Measurements from ENCODE around the gene POLR2J.
"Not testable (repeated sequence)": the region's sequence is repeated elsewhere in the genome, so short reads cannot be mapped to it uniquely, and the experiment has no call there.

POLR2J gene

DNA sequence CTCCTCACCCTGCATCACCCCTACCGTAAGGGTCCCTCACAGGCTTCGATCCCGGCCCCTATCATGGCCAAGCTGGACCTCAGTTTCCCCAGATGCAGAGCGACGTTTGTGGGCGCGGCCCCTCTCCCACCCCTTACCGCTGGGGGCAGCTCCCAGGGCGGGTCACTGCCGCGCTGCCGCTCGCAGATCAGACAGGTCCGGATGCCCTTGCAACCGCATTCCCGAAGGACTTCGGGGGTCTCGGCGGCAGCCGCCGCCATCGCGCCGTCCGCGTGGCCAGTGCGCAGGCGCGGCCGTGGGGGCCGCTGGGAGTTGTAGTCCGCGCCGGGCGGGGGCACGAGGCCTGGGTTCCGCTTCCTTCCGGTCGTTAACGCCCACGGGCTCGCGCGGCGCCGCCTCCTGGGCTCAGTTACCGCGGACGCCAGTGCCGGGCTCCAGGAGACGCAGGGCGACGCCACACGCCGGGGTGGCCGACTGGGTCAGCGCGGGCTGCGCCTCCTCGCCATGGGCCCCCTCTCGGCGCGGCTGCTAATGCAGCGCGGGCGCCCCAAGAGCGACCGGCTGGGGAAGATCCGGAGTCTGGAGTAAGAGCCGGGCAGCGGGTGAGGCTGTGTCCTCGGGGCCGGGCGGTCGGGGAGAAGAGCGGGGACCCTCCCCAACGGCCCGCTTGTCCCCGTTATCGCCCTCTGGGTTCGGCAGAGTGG lies 14.0 kb downstream of the POLR2J start, which contains the start of the genes ALKBH4 and LRWD1:
Gene ALKBH4, minus strand, starts transcription at position 287 of the 704 bp plus-strand sequence. Its CDS starts 27 bp downstream, at position 260.
Gene LRWD1, plus strand, starts transcription at position 408 of the 704 bp plus-strand sequence. Its CDS starts 97 bp downstream, at position 505.
- peak; percentile 93 for DNase-seq

DNA sequence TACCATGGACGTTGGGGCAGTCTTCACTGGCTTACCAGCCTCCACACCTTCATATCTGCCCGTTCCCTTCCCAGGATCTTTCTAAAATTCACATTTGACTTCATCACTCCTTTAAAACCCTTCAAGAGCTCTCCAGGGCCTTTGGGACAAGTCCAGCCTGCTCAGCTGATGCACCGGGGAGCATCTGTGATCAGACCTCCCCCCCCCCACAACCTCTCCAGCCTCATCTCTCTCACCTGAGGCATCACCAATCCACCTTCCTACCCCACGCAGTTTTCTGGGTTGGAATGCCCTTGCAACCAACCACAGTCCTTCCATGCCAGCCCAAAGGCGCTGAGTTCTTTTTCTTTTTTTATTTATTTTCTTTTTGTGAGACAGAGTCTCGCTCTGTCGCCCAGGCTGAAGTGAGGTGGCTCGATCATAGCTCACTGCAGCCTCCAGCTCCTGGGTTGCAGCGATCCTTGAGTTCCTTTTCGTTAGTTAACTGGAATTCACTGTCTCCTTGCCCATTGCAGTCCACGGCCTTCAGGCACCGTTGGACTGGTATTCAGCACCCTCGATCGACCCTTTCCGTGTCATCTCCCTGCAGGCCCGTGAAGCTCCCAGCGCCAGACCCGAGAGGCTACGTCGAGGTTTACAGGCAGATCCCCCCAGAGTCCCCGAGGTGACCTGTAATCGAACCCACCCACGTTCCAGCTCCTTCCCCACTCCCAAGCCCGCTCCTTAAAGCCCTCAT lies 14.7 kb downstream of the POLR2J start:
- no peak for DNase-seq

DNA sequence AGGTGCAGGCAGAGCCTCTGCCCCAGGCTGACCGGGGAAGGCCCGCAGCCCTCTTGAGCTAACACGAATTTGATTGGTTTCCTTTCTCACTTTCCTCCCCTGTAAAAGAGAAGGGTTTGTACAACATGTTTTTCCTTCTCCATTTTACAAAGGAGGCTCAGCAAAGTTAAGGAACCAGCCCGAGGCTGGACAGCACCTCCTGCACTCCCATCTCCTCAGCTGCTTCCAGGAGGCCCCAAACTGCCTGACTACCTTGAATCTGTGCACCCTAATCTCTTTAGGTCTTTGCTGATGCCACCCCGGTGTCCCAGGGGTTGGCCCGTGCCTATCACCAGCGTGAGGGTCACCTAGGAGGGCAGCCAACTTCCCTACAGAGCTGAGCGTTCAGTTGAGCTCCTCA lies 18.3 kb downstream of the POLR2J start:
- no peak for DNase-seq

DNA sequence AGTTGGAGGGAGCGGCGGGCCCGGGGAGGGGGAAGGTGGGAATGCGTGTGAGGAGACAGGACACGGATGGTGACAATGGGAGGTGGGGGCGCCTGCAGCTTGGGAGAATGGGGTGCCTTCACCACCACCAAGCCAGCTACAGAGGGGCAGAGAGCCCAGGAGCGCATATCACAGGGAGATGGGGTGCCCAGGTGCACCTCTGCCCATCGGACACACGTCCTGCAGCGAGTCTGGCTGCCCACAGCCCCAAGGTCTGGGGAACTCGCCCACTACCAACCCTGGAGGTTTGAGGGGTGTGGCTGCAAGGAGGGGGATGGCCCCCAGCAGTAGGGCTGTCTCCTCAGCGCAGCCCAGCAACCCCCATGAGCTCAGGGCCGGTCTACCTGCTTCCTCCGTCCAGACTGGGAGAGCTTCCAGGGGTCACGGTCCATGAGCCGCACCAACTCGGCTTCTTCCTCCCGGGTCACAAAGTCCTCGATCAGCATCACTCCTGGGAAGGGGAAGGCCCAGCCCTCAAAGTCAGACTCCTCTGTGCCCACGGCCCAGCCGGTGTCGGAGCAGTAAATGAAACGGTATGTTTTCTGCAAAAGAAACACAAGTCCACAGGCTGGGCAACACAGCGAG lies 19.4 kb downstream of the POLR2J start:
- no peak for DNase-seq

DNA sequence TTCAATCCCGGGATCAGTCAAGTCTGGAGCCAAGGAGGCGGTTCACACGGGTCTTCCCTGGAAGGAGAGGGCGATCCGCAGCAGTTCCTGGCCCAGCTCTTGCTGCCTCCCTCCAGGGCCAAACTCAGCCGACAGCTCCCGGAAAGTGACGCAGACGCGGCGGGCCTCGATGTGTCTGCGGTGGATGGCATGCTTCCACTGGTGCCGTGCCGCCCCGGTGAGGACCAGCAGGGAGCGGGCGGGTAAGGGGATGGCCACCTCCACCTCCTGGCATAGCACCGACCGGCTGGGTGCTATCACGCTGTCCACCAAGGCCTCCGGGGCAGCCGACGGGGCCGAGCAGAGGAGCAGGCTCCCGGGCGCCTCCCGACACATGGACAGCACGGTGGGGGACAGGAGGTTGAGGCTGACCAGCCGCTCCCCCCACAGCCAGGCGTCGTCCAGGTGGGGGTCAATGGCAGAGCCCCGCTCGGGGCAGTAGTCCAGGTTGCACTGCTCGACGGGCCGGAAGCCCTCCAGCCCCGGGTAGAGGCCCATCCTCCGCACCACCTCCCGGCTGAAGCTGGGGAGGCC lies 21.3 kb downstream of the POLR2J start:
- DNase-seq = no peak

DNA sequence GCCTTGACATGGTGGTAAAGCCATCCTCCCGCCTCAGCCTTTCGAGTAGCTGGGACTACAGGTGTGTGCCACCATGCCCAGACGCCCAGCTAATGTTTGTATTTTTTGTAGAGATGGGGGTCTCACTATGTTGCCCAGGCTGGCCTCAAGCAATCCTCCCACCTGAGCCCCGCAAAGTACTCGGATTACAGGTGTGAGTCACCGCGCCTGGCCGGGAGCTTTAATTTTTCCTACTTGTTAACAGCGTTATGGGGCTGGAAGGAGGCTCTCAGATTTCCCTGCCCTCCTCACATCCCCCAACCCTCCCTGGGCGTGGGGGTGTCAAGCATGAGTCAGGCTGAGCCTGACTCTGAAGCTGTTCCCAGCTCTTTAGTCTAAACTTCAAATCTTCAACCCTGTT lies 22.4 kb downstream of the POLR2J start:
- no peak for DNase-seq

DNA sequence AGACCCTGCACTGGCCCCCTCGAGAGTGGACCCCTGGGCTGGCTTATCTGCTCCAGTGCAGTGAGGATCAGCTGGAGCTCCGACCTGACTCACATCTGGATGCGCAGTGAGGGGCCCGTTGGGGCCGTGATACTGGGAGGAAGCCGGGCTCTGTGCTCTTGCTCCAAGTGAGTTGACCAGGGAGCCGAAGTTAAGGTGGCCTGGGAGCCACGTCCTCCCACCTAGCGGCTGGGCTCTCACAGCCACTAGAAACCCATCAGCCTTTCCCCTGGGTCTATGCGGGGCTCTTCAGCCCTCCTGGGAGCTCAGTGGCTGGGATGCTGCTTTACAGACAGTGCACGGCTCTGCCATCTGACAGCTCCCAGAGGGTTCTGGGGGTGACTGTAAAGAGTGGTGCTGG lies 23.1 kb downstream of the POLR2J start:
- no peak for DNase-seq

DNA sequence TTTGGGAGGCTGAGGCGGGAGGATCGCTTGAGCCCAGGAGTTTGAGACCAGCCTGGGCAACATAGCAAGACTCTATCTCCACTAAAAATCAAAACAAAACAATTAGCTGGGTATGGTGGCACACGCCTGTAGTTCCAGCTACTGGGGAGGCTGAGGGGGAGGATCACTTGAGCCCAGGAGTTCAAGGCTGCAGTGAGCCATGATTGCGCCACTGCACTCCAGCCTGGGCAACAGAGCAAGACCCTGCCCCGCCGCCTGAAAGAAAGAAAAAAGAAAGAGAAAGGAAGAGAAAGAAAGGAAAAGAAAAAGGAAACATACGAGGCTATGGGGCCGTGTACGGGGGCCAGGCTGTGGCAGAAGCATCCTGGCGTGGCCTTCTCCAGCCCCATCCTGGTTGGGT lies 23.8 kb downstream of the POLR2J start:
- DNase-seq = not testable (repeated sequence)

DNA sequence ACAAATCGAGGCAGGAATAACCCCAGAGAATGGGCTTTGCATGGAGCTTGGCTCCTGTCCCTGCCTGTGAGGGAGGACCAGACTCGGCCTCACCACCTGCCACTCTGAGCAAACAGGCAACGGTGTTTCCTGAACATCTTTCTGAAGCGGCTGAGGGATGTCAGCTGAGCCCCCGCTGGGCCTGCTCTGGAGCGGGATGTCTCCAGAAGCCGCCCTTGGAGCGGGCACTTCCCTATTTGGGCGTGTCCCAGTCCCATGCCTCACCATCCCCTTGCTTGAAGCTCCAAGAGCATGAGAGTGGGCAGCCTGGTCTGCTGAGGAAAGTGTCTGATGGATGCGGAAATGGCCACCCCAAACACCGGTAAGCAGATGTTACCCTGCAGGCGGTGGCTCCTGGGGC lies 24.3 kb downstream of the POLR2J start:
- no peak for DNase-seq

DNA sequence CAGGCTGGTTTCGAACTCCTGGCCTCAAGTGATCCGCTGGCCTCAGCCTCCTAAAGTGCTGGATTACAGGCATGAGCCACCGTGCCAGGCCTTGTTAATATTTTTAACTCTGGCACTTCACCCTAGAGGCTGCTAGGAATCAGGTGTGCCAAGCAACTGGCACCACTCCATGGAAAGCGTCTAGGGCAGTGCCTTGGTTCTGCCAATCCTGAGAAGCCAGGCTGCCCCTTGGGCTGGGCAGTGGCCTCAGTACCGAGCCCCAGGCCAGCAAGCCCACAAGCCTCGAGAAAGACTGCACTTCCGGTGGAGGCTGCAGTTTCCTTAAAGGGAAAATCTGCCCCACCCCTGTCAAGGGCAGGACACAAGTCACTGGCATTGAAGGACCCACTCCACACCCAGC lies 25.4 kb downstream of the POLR2J start:
- DNase-seq = no peak

DNA sequence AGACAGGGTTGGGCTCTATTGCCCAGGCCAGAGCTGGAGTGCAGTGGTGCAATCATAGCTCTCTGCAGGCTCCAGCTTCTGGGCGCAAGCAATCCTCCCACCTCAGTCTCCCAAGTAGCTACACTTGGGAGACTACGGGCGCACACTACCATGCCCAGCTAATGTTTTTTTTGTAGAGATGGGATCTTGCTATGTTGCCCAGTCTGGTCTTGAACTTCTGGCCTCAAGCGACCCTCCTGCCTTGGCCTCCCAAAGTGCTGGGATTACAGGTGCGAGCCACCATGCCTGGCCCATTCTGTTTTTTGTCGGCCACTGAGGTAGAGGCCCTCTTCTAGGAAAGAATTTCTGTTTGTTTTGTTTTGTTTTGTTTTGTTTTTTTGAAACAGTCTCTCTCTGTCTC lies 26.3 kb downstream of the POLR2J start:
- DNase-seq = no peak

DNA sequence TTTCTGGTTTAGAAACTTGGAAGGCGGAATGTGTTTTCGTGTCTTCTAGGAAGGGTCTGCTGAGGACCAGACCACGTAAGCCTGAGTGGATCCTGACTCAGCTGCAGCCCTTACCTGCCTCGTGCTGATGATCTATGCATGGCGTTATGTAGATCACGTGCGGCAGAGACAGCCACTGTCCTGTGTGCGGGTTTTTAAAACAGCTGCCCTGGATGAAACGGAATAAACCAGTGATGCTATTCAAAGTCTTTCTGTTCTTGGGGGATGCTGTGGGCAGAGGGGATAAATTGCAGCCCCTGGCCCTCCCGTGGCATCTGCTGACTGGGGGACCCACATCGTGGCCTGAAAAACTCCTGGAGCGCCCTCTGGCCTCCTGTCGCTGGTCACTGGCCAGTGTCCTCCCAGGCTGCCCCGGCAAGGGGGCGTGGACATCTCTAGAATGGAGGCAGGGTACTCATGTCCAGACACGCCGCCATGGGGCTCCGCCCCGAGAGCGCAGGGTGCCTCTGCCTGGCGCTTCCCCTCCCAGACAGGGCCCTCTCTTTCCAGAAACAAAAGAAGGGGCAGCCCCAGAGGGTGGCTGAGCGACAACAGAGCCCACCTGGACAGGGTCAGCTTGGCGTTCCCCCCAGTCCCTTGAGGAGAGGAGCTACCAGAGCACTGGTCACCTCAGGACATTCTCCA lies 27.2 kb downstream of the POLR2J start:
- no peak for DNase-seq

DNA sequence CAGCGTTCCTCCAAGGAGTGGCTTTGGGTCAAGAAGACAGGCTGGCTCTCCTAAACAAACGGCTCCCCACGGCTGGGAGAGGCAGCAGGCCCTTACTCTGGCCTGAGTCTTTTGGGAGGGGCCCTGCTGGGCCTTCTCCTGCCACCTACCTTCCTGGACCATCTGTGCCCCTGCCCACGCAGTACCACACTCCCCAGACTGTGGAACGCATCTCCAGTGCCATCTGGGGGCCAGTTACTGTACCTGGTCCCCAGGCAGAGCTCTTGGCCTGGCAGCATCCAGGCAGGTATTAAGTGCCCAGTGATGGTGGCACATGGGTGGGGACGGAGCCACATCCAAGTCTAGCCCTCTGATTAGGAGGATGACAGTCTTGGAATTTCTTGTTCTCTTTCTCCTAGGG lies 28.5 kb downstream of the POLR2J start:
- DNase-seq = peak; percentile 38

DNA sequence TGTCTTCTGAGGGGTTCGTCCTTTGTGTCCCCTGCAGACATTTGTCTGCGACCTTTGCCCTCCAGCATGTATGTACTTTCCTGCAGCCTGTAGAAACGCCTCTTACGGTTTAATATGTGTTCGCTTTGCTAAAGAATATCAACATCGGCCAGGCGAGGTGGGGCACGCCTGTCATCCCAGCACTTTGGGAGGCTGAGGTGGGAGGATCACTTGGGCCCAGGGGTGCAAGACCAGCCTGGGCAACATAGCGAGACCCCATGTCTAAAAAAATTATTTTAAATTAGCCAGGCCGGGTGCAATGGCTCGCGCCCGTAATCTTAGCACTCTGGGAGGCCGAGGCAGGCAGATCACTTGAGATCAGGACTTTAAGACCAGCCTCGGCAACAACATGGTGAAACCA lies 29.6 kb downstream of the POLR2J start:
- DNase-seq = no peak

DNA sequence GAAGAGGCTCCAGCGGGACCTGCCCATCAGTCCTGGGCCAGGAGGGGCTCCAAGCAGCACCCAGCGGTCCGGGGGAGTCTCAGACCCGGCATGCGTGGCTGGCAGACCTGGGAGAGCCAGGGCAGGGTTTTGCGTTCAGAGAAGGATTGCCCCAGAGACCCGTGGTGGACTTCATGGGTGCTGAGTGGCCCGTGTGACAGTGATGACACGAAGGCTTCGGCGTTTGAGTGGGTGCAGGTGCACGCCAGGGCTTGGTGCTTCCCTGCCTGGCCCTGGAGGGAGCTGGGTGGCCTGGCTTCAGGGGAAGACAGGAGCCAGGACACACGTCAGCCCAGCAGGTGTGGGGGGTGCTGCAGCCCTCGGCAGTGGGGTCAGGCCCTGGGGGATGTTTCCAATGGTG lies 31.4 kb downstream of the POLR2J start:
- DNase-seq = no peak

DNA sequence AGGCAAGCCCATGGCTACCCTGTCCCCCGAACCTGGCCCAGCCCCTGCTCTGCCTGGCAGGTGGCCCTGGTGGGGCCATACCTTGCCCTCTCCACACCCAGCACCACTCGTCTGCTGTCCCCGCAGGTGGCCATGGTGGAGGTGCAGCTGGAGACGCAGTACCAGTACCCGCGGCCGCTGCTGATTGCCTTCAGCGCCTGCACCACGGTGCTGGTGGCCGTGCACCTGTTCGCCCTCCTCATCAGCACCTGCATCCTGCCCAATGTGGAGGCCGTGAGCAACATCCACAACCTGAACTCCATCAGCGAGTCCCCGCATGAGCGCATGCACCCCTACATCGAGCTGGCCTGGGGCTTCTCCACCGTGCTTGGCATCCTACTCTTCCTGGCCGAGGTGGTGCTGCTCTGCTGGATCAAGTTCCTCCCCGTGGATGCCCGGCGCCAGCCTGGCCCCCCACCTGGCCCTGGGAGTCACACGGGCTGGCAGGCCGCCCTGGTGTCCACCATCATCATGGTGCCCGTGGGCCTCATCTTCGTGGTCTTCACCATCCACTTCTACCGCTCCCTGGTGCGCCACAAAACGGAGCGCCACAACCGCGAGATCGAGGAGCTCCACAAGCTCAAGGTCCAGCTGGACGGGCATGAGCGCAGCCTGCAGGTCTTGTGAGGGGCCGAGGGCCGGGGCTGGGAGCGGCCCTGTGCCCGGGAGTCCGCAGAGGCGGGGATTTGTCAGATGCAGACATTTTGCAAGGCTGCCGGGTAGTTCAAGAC lies 32.1 kb downstream of the POLR2J start:
- DNase-seq = no peak

DNA sequence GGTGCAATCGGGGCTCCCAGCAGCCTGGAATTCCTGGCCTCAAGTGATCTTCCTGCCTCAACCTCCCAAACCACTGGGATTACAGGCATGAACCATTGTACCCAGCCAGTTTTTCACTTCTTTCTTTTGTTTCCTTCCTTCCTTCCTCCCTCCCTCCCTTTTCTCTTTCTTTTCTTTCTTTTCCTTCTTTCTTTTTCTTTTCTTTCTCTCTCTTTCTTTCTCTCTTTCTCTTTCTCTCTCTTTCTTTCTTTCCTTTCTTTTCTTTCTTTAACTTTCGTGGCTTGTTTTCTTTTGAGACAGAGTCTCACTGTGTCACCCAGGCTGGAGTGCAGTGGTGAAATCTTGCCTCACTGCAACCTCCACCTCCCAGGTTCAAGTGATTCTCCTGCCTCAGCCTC lies 33.0 kb downstream of the POLR2J start:
- DNase-seq = no peak

DNA sequence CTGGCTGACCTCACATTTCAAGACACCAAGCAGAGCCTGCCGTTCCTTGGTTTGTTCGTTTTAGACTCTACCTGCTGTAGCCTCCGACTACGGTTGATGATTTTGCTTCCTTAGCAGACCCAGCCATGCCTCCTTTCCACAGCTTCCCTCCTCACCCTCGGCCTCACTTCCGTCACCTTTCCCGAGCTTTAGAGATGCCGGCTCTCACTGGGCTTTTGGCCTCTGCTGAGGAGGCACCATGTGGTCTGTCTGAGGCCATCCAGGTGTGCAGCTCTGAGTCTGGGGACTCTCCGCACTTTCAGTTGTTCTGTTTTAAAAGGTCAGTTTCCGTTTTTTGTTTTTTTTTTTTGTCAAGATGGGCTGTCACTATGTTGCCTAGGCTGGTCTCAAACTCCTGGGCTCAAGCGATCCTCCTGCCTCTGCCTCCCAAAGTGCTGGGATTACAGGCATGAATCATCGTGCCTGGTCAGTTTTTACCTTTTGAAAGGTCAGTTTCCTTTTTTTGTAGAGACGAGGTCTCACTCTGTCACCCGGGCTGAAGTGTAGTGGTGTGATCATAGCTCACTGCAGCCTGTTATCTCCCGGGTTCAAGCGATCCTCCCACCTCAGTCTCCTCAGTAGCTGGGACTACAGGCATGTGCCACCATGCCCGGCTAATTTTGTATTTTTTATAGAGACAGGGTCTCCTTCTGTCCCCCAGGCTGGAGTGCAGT lies 33.6 kb downstream of the POLR2J start:
- no peak for DNase-seq

DNA sequence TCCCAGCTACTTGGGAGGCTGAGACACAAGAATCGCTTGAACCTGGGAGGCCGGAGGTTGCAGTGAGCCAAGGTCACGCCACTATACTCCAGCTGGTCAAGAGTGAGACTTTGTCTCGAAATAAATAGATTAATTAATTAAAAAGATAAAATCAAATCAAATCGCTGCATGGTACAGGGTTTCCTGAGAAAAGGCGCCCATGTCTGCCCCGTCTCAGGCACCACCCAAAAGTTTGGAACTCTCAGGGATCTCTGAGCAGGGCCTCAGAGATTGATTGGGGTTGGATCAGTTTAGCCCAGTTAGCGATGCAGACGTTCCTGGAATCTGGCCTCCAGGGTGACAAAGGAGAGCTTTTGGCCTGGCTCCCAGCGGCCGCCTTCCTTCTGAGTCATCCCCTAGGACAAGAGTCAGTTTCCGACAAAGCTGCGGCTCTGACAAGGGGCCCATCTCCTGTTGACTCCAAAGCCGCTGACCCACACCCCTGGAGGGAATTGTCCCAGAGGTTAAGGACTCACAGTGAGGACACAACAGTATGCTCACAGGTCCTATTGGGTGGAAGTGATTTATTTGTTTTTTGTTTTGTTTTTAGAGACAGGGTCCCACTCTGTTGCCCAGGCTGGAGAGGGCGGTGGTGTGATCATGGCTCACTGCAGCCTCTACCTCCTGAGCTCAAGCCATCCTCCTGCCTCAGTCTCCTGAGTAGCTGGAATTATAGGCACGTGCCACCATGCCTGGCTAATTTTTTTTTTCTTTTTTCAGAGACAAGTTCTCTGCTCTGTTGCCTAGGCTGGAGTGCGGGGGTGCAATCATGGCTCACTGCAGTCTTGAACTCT lies 38.5 kb downstream of the POLR2J start:
- no peak for DNase-seq

DNA sequence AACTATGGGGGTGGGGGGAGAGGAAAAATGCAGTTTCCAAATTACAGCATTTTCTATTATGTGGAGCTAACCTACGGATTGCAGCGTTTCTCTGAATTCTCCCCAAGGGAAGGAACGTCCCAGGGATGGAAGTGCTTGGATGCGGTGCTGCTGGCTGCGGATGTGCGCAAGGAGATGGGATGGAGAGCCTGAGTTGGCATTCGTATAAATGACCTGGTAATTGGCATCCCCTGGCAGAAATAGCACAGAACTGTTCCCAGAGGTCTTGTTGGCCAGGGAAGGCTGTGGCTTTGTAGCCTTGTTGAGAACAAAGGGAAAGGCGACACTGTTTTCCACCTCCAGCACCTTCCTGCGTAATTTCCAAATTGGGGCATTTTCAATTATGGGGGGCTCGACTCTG lies 42.6 kb downstream of the POLR2J start:
- no peak for DNase-seq

DNA sequence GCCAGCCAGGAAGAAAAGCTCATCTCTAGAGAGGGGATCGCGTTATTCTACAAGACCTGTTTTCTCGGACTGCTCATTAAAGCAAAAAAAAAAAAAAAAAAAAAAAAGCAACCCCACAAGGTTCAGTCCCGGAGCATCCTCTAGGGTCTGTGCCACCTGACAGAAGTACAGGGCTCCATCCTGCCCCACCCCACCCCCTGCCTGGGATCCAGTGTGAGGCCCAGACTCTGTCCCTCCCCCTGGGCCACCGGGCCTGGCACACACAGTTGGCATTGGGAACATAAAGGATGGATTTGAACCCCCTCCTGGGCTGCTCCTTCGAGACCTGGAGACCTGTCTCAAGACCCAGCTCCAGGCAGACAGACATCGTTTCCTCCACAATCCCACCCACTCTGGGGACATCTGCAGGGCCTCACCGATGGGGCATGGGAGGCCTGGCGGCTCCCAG lies 44.7 kb downstream of the POLR2J start:
- no peak for DNase-seq
